HCT116 (cell line): Measurements from ENCODE around the gene TSPAN10. TPM values are rescaled to one million over a fixed set of nuclear protein-coding genes. Genes with fewer than 3 reads are reported as not detected.

Source experiments
- ATAC-seq: fragments of 200-7000 bp; cut with Tn5 transposase; 2 replicates; pipeline ENCODE4 v1.9.1; 2020; ENCODE audit warnings: mild to moderate bottlenecking, moderate library complexity
- BruUV-seq: library from RNA; stranded (reverse); fragments of 400-500 nt; replicated peaks from 2 replicates; lab custom pipeline; 2021; lab: Mats Ljungman, UMichigan
- CTCF ChIA-PET: fragments of 300-600 bp; sonication (Branson Sonifier 250); formaldehyde crosslinking; loops from one replicate; lab custom pipeline; 2021; ENCODE audit warnings: antibody characterized with exemption; lab: Charles Lee
- POLR2A ChIA-PET: fragments of 300-600, 350-600 bp; sonication (Branson Sonifier 250); formaldehyde crosslinking; loops from one replicate; lab custom pipeline; 2021; ENCODE audit warnings: antibody characterized with exemption; lab: Charles Lee
- RAD21 ChIA-PET, 2 experiments: fragments of 300-600 bp; sonication (Branson Sonifier 250); formaldehyde crosslinking; loops; one replicate each; lab custom pipeline; 2023; ENCODE audit warnings: low total read pairs in 2 of 2; ENCODE audit not compliant: uncharacterized antibody in 2 of 2, unreplicated experiment in 2 of 2, low non-redundant PET in 1 of 2; lab: Charles Lee
- DNase-seq: peaks from one replicate; pipeline ENCODE4 v3.0.0-alpha.2; 2010; ENCODE audit warnings: low read depth, low spot score
- H2AFZ ChIP-seq: fragments of 200-600 bp; shearing (Covaris generic), sonication (generic); 2 replicates; pipeline ENCODE4 v1.6.1; 2017; ENCODE audit warnings: low read depth, mixed run types, mixed read lengths, antibody characterized with exemption, low read length; ENCODE audit not compliant: poor library complexity, severe bottlenecking
- H3K27ac ChIP-seq: 2 replicates; pipeline ENCODE4 v1.5.1; 2012; ENCODE audit warnings: low read depth, low read length
- H3K27me3 ChIP-seq: fragments of 200-600 bp; sonication (generic); 2 replicates; pipeline ENCODE4 v1.6.1; 2016; ENCODE audit warnings: mixed run types, low read length, mixed read lengths; ENCODE audit not compliant: insufficient read depth
- H3K36me3 ChIP-seq, 2 experiments: fragments of 200-500 bp in 1 of 2; fragments of 200-600 bp in 1 of 2; sonication (Bioruptor generic) in 1 of 2; sonication (generic) in 1 of 2; 2 replicates each; pipeline versions ENCODE4 v1.5.1 to v1.6.1; 2014 to 2016; ENCODE audit warnings: low read length in 2 of 2, inconsistent platforms in 1 of 2, mixed read lengths in 1 of 2, mixed run types in 1 of 2; ENCODE audit not compliant: insufficient read depth in 2 of 2, control insufficient read depth in 1 of 2
- H3K4me1 ChIP-seq, 2 experiments: fragments of 200-600 bp in 1 of 2; sonication (generic) in 1 of 2; 2 replicates each; pipeline versions ENCODE4 v1.5.1 to v1.6.1; 2012 to 2017; ENCODE audit warnings: low read length in 2 of 2, inconsistent platforms in 1 of 2, mild to moderate bottlenecking in 1 of 2, mixed read lengths in 1 of 2, mixed run types in 1 of 2, moderate library complexity in 1 of 2; ENCODE audit not compliant: insufficient read depth in 2 of 2, control insufficient read depth in 1 of 2
- H3K4me2 ChIP-seq: fragments of 200-600 bp; sonication (generic); 2 replicates; pipeline ENCODE4 v1.6.1; 2017; ENCODE audit warnings: mixed run types, low read length, mixed read lengths
- H3K4me3 ChIP-seq, 2 experiments: fragments of 200-600 bp in 1 of 2; sonication (generic) in 1 of 2; replicated peaks in 1 of 2; 2 replicates each; pipeline ENCODE4 v1.5.1; 2011 to 2016; ENCODE audit warnings: low read length in 2 of 2, control low read depth in 1 of 2, low read depth in 1 of 2, mild to moderate bottlenecking in 1 of 2, mixed read lengths in 1 of 2, mixed run types in 1 of 2
- H3K79me2 ChIP-seq: fragments of 200-600 bp; sonication (generic); 2 replicates; pipeline ENCODE4 v1.6.1; 2017; ENCODE audit warnings: mild to moderate bottlenecking, mixed run types, low read length, moderate library complexity, mixed read lengths; ENCODE audit not compliant: insufficient read depth
- H3K9ac ChIP-seq: fragments of 200-600 bp; sonication (generic); 2 replicates; pipeline ENCODE4 v1.6.1; 2016; ENCODE audit warnings: low read length, mixed read lengths
- H3K9me2 ChIP-seq: fragments of 200-600 bp; sonication (generic), shearing (Covaris generic); 2 replicates; pipeline ENCODE4 v1.6.1; 2017; ENCODE audit warnings: mixed run types, mild to moderate bottlenecking, moderate library complexity; ENCODE audit not compliant: insufficient read depth
- H3K9me3 ChIP-seq, 2 experiments: fragments of 200-500 bp in 1 of 2; fragments of 200-600 bp in 1 of 2; sonication (Bioruptor generic) in 1 of 2; sonication (generic) in 1 of 2; 2 replicates each; pipeline ENCODE4 v1.6.1; 2014 to 2017; ENCODE audit warnings: low read length in 2 of 2, mixed read lengths in 2 of 2, inconsistent platforms in 1 of 2, low read depth in 1 of 2, mild to moderate bottlenecking in 1 of 2, mixed run types in 1 of 2, moderate library complexity in 1 of 2; ENCODE audit not compliant: control insufficient read depth in 1 of 2, insufficient read depth in 1 of 2
- H4K20me1 ChIP-seq: fragments of 200-600 bp; sonication (generic), shearing (Covaris generic); 2 replicates; pipeline ENCODE4 v1.6.1; 2017; ENCODE audit warnings: mixed run types, mild to moderate bottlenecking, moderate library complexity; ENCODE audit not compliant: insufficient read depth
- CBX3 ChIP-seq: IDR thresholded peaks from 2 replicates; pipeline ENCODE4 v1.6.1; 2012; ENCODE audit warnings: low read depth
- CEBPB ChIP-seq: IDR thresholded peaks from 2 replicates; pipeline ENCODE4 v1.6.1; 2012; ENCODE audit warnings: low read depth
- EGR1 ChIP-seq: IDR thresholded peaks from 2 replicates; pipeline ENCODE4 v1.6.1; 2012; ENCODE audit warnings: low read depth
- ELF1 ChIP-seq: IDR thresholded peaks from 2 replicates; pipeline ENCODE4 v1.6.1; 2012; ENCODE audit warnings: low read depth, borderline replicate concordance
- EZH2phosphoT487 ChIP-seq: fragments of 200-600 bp; IDR thresholded peaks from 2 replicates; pipeline ENCODE4 v1.6.1; 2018; ENCODE audit warnings: antibody characterized with exemption, borderline replicate concordance
- JUND ChIP-seq: IDR thresholded peaks from 2 replicates; pipeline ENCODE4 v1.6.1; 2012
- MAX ChIP-seq: IDR thresholded peaks from 2 replicates; pipeline ENCODE4 v1.6.1; 2012
- POLR2A ChIP-seq: IDR thresholded peaks from 2 replicates; pipeline ENCODE4 v1.7.0; 2011; ENCODE audit warnings: borderline replicate concordance; ENCODE audit not compliant: insufficient read depth, insufficient read length; ENCODE audit errors: extremely low read depth
- RAD21 ChIP-seq: IDR thresholded peaks from 2 replicates; pipeline ENCODE4 v1.6.1; 2012; ENCODE audit warnings: low read depth, mild to moderate bottlenecking
- REST ChIP-seq: IDR thresholded peaks from 2 replicates; pipeline ENCODE4 v1.6.1; 2012; ENCODE audit warnings: low read depth
- SIN3A ChIP-seq: IDR thresholded peaks from 2 replicates; pipeline ENCODE4 v1.6.1; 2012; ENCODE audit warnings: low read depth
- SP1 ChIP-seq: IDR thresholded peaks from 2 replicates; pipeline ENCODE4 v1.6.1; 2012; ENCODE audit warnings: low read depth
- SRF ChIP-seq: IDR thresholded peaks from 2 replicates; pipeline ENCODE4 v1.6.1; 2012; ENCODE audit warnings: low read depth
- ZBTB33 ChIP-seq: IDR thresholded peaks from 2 replicates; pipeline ENCODE4 v1.6.1; 2011; ENCODE audit warnings: mild to moderate bottlenecking, low read length, moderate library complexity; ENCODE audit not compliant: insufficient replicate concordance; ENCODE audit errors: extremely low read depth
- ZNF274 ChIP-seq: fragments of 200-500 bp; sonication (Bioruptor generic); IDR thresholded peaks from 2 replicates; pipeline ENCODE4 v1.6.1; 2014; ENCODE audit warnings: mild to moderate bottlenecking, low read depth, low read length, inconsistent platforms
- intact Hi-C: fragments of 100-400 bp; cut with micrococcal nuclease; formaldehyde crosslinking; loops from 2 replicates; pipeline ENCODE4 v1.10.0; 2022
- total RNA-seq: library from RNA; stranded (reverse); gene quantifications from one replicate; pipeline ENCODE4 v1.2.1, GENCODE V29; 2021; ENCODE audit not compliant: unreplicated experiment
- TF ChIP-seq, protein P1 (sequence below), 3 experiments: fragments of 200-600 bp in 1 of 3; sonication (generic) in 1 of 3; IDR thresholded peaks in 2 of 3; conservative IDR thresholded peaks in 1 of 3; 2 replicates each; pipeline ENCODE4 v1.5.1; 2012 to 2017; ENCODE audit warnings: low read depth in 2 of 3, low read length in 2 of 3, antibody characterized with exemption in 1 of 3, borderline replicate concordance in 1 of 3, control low read depth in 1 of 3, mild to moderate bottlenecking in 1 of 3, mixed read lengths in 1 of 3, mixed run types in 1 of 3, moderate library complexity in 1 of 3; ENCODE audit not compliant: insufficient read depth in 1 of 3

TSPAN10 gene
- total RNA-seq, 1 experiment from 2014 or later: 2.3 TPM

DNA sequence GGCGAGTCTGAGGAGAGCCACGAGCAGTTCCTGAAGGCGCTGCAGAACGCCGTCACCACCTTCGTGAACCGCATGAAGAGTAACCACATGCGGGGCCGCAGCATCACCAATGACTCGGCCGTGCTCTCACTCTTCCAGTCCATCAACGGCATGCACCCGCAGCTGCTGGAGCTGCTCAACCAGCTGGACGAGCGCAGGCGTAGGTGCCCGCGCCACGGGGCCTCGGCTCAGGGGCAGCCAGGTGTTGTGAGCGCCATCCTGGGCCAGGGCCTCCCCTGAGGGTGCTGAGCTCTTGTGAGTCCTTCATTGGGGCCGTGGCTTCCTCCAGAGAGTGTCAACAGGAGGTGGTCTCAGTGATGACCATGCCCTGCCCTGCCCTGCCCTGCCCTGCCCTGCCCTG, 58.8 kb downstream of the TSPAN10 start:
- no TSS peak for BruUV-seq
- Histone ChIP-seq H3K9ac (no peak overlapping the region), H3K9me3 (no peaks in the 10 kb centered on the region), H3K27ac (no peak overlapping the region; the same call in 1 of the 2 replicates), H4K20me1 (no peaks in the 10 kb centered on the region), H3K4me3 (no peak overlapping the region), H3K27me3 (no peaks in the 10 kb centered on the region), H3K79me2 (peaks cover 78% of the 10 kb centered on the region), H3K4me1 (peaks cover 0 to 3% of the 10 kb centered on the region in 2 experiments; a peak in 2 of 4 replicates), H2AFZ (no peak overlapping the region), H3K9me2 (no peaks in the 10 kb centered on the region), H3K36me3 (peaks cover 53 to 77% of the 10 kb centered on the region in 2 experiments), H3K4me2 (no peak overlapping the region)
- RAD21 ChIA-PET: no interaction called here
- ATAC-seq (no peak), DNase-seq (no peak)
- POLR2A ChIA-PET: no interaction called here
- CTCF ChIA-PET: no interaction called here
- intact Hi-C loops: loop anchor here (10.0 kb wide), 1 partner anchor 141 kb away; the partner anchor contains the start of gene FAAP100
- TF ChIP-seq POLR2A (no peak), SP1 (no peak), SIN3A (no peak), EGR1 (no peak), REST (no peak), CBX3 (no peak), MAX (no peak), ELF1 (no peak), EZH2phosphoT487 (no peak), JUND (no peak), SRF (no peak), RAD21 (no peak), ZBTB33 (no peak), CEBPB (no peak), ZNF274 (no peak)
- TF ChIP-seq, protein P1, sequence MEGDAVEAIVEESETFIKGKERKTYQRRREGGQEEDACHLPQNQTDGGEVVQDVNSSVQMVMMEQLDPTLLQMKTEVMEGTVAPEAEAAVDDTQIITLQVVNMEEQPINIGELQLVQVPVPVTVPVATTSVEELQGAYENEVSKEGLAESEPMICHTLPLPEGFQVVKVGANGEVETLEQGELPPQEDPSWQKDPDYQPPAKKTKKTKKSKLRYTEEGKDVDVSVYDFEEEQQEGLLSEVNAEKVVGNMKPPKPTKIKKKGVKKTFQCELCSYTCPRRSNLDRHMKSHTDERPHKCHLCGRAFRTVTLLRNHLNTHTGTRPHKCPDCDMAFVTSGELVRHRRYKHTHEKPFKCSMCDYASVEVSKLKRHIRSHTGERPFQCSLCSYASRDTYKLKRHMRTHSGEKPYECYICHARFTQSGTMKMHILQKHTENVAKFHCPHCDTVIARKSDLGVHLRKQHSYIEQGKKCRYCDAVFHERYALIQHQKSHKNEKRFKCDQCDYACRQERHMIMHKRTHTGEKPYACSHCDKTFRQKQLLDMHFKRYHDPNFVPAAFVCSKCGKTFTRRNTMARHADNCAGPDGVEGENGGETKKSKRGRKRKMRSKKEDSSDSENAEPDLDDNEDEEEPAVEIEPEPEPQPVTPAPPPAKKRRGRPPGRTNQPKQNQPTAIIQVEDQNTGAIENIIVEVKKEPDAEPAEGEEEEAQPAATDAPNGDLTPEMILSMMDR (IDR thresholded peaks at IDR 0.05 in 2 of 3, conservative IDR thresholded peaks at IDR 0.05 in 1 of 3; ENCODE audit: borderline replicate concordance in 1 of 3, insufficient read depth in 1 of 3, low read depth in 2 of 3, low read length in 2 of 3): no peak
